H1 (cell line): ENCODE results near the gene FBLN5.

Source experiments
- CTCF ChIP-seq, 3 experiments: IDR thresholded peaks; 1 replicate in 2 of 3; 2 replicates in 1 of 3; pipeline versions ENCODE4 v1.5.1 to v1.6.1; 2011; ENCODE audit warnings: low read length in 3 of 3, mild to moderate bottlenecking in 3 of 3, inconsistent platforms in 2 of 3, low read depth in 1 of 3, moderate library complexity in 1 of 3; ENCODE audit not compliant: insufficient read depth in 1 of 3; ENCODE audit errors: control extremely low read depth in 1 of 3
- EZH2 ChIP-seq: fragments of 200-600 bp; sonication (generic); IDR thresholded peaks from 2 replicates; pipeline ENCODE4 v1.7.1; 2012; ENCODE audit warnings: low read depth, mild to moderate bottlenecking, moderate library complexity, low read length, inconsistent platforms; ENCODE audit not compliant: severe bottlenecking
- NRF1 ChIP-seq: IDR thresholded peaks from 2 replicates; pipeline ENCODE4 v1.6.1; 2011; ENCODE audit warnings: mild to moderate bottlenecking, low read depth, low read length, improper control_type of control experiment
- RAD21 ChIP-seq, 2 experiments: IDR thresholded peaks in 1 of 2; conservative IDR thresholded peaks in 1 of 2; 2 replicates each; pipeline ENCODE4 v1.6.1; 2011; ENCODE audit warnings: low read depth in 2 of 2, low read length in 2 of 2, improper control_type of control experiment in 1 of 2, inconsistent platforms in 1 of 2, mild to moderate bottlenecking in 1 of 2, moderate library complexity in 1 of 2
- TBP ChIP-seq: IDR thresholded peaks from 2 replicates; pipeline ENCODE4 v1.6.1; 2011; ENCODE audit warnings: low read depth, low read length, improper control_type of control experiment
- TEAD4 ChIP-seq: IDR thresholded peaks from 2 replicates; pipeline ENCODE4 v1.6.1; 2012; ENCODE audit warnings: low read depth, low read length, inconsistent platforms, mixed read lengths
- TF ChIP-seq, protein P1 (sequence below): IDR thresholded peaks from 2 replicates; pipeline ENCODE4 v1.6.1; 2011; ENCODE audit warnings: low read length, improper control_type of control experiment

DNA sequence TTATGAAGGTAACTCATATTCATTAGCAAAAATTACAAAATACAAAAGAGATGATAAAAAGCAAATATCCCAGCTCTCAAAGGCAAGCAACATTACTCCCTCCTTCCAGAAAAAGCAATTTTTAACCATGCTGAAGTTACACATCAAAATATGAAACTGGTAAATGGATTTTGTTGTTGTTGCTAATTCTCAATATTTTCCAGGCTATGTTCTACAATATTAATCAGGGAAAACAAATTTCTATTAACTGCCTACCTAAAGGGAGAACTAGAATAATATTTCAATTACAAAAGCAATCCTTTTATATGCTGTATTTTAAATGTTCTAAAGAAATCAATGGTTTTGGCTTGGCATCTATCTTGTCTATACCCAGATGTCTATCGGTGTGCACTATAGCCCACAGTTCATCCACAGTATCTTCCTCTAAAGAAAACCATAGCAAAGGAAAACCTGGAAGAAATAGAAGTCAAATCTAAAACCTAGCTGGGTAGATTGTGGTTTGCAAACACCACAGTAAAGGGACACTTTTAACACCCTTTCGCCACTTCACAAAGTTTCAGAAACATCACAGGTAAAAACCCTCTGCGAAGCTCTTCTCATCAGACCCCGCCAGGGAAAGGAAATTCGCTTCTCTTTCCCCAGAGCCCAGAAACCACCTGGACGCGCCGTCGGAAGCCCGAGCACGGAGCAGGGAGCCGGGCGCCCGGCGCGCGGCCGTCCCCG lies 112.1 kb downstream of the FBLN5 start:
- no peak for TF ChIP-seq TBP
- no peak for TF ChIP-seq CTCF (IDR thresholded peaks at IDR 0.05; ENCODE audit: control extremely low read depth in 1 of 3, insufficient read depth in 1 of 3, low read depth in 1 of 3, low read length in 3 of 3)
- TF ChIP-seq TEAD4: no peak
- TF ChIP-seq, protein P1, sequence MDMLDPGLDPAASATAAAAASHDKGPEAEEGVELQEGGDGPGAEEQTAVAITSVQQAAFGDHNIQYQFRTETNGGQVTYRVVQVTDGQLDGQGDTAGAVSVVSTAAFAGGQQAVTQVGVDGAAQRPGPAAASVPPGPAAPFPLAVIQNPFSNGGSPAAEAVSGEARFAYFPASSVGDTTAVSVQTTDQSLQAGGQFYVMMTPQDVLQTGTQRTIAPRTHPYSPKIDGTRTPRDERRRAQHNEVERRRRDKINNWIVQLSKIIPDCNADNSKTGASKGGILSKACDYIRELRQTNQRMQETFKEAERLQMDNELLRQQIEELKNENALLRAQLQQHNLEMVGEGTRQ: no peak
- TF ChIP-seq RAD21 (IDR thresholded peaks at IDR 0.05 in 1 of 2, conservative IDR thresholded peaks at IDR 0.05 in 1 of 2; ENCODE audit: low read depth in 2 of 2, low read length in 2 of 2): no peak
- TF ChIP-seq NRF1: no peak
- TF ChIP-seq EZH2: no peak
